WERI-Rb-1 (cell line): ENCODE results near the gene PTOV1.
A peak's percentile ranks its signal among the peaks of the same experiment; 100 is the strongest.

ENCODE experiments used
- DNase-seq: peaks from one replicate; pipeline ENCODE4 v3.0.0-alpha.2; 2020
- H3K27ac ChIP-seq: fragments of 250-450 bp; sonication (Bioruptor Pico); 2 replicates; pipeline ENCODE4 v1.5.1; 2020; ENCODE audit warnings: mild to moderate bottlenecking, moderate library complexity
- H3K27me3 ChIP-seq: fragments of 250-450 bp; sonication (Bioruptor Pico); 2 replicates; pipeline ENCODE4 v1.5.1; 2021; ENCODE audit warnings: mild to moderate bottlenecking, low read depth, moderate library complexity; ENCODE audit not compliant: insufficient read depth, severe bottlenecking
- H3K36me3 ChIP-seq: fragments of 250-450 bp; sonication (Bioruptor Pico); 2 replicates; pipeline ENCODE4 v1.5.1; 2020; ENCODE audit warnings: mild to moderate bottlenecking, moderate library complexity
- H3K4me3 ChIP-seq: 2 replicates; pipeline ENCODE4 v1.5.1; 2011; ENCODE audit warnings: low read depth, mild to moderate bottlenecking, control low read depth, low read length
- H3K9me3 ChIP-seq: fragments of 250-450 bp; sonication (Bioruptor Pico); 2 replicates; pipeline ENCODE4 v1.5.1; 2021; ENCODE audit warnings: mild to moderate bottlenecking, moderate library complexity; ENCODE audit not compliant: severe bottlenecking
- TF ChIP-seq, protein P1 (sequence below): IDR thresholded peaks from 2 replicates; pipeline ENCODE4 v1.5.1; 2011; ENCODE audit warnings: low read depth, mild to moderate bottlenecking, control low read depth, inconsistent platforms, low read length

PTOV1 gene

GRCh38 chr19:49805822-49806619 lies 44.9 kb upstream of the PTOV1 start:
- H3K36me3 ChIP-seq, result peaks cover 44% of the 10 kb centered on the region
- TF ChIP-seq, protein P1, sequence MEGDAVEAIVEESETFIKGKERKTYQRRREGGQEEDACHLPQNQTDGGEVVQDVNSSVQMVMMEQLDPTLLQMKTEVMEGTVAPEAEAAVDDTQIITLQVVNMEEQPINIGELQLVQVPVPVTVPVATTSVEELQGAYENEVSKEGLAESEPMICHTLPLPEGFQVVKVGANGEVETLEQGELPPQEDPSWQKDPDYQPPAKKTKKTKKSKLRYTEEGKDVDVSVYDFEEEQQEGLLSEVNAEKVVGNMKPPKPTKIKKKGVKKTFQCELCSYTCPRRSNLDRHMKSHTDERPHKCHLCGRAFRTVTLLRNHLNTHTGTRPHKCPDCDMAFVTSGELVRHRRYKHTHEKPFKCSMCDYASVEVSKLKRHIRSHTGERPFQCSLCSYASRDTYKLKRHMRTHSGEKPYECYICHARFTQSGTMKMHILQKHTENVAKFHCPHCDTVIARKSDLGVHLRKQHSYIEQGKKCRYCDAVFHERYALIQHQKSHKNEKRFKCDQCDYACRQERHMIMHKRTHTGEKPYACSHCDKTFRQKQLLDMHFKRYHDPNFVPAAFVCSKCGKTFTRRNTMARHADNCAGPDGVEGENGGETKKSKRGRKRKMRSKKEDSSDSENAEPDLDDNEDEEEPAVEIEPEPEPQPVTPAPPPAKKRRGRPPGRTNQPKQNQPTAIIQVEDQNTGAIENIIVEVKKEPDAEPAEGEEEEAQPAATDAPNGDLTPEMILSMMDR, result no peak
- H3K27ac ChIP-seq, result no peak overlapping the region
- DNase-seq, result no peak
- no peaks in the 10 kb centered on the region for H3K9me3 ChIP-seq
- no peaks in the 10 kb centered on the region for H3K27me3 ChIP-seq
- no peak overlapping the region for H3K4me3 ChIP-seq

DNA sequence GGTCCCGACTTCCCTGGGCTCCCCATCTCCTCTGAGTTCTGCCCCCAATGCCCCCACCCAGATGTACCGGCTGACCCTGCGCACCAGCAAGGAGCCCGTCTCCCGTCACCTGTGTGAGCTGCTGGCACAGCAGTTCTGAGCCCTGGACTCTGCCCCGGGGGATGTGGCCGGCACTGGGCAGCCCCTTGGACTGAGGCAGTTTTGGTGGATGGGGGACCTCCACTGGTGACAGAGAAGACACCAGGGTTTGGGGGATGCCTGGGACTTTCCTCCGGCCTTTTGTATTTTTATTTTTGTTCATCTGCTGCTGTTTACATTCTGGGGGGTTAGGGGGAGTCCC lies 44.4 kb upstream of the PTOV1 start:
- DNase-seq, result no peak
- Histone ChIP-seq H3K36me3 (peaks cover 44% of the 10 kb centered on the region), H3K27me3 (no peaks in the 10 kb centered on the region), H3K27ac (no peak overlapping the region), H3K9me3 (no peaks in the 10 kb centered on the region), H3K4me3 (no peak overlapping the region)
- TF ChIP-seq, protein P1, result no peak

DNA sequence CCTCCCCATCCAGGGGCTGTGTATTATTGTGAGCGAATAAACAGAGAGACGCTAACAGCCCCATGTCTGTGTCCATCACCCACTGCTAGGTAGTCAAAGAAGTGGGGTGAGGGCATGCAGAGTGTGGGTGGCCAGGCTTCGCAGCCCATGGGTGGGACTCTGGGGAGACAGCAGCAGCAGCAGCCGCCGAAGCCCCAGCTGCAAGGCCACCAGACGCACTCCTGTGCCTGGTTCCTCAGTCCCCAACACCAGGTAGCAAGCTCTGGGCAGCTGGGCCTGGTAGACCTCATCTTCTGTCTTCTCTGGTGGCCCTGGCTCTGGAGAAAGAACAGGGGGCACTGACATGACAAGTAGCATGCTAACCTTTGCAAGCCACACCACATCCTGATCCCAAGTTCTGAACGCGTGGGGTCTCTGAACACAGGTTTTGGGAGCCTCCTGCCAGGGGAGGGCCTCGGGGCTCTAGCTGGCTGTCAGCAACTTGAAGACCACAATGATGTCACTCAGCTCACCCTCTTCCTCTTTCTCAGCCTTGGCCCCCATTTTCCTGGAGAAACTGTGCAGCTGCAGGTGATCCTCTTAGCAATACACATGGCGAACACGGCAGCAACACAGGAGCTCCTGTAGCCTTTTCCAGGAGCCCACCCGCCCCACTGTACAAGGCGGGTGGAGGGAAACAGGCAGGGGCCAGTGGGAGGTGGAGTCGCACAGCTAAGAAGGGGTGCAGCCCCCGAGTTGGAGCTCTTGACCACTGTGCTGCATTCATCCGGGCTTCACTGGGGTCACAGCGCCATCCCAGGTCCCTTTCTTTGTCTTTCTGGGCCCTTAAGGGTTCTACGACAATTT lies 43.7 kb upstream of the PTOV1 start:
- DNase-seq, result no peak

GRCh38 chr19:49807904-49808675 lies 42.9 kb upstream of the PTOV1 start:
- no peak for DNase-seq
- Histone ChIP-seq H3K27ac (no peak overlapping the region), H3K4me3 (no peak overlapping the region), H3K9me3 (no peaks in the 10 kb centered on the region), H3K27me3 (no peaks in the 10 kb centered on the region), H3K36me3 (peaks cover 40% of the 10 kb centered on the region)
- TF ChIP-seq, protein P1, result no peak

More for the DNA sequence above, 43.7 kb upstream of the PTOV1 start:
- Histone ChIP-seq H3K27ac (no peak overlapping the region), H3K9me3 (no peaks in the 10 kb centered on the region), H3K4me3 (no peak overlapping the region), H3K36me3 (peaks cover 44% of the 10 kb centered on the region), H3K27me3 (no peaks in the 10 kb centered on the region)
- TF ChIP-seq, protein P1, result no peak

DNA sequence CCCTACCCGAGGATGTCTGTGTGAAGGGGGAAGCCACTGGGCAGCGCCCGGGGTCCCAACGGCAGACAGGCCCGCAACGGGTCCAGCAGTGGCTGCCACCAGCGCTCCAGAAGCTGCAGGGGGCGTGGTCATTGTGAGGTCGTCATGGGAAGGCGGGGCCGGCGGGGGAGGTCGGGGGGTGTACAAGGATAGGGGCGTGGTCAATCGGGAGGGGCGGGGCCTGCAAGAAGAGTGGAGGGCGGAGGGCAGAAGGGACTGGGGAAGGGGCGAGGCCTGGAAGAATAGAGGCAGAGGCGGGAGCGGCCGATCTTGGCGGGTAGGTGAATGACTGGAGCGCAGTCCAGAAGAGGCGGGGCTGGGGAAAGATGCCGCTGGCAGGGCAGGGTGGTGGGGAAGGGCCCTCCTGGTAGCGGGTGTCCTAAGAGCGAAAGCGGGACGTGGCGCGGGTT lies 42.2 kb upstream of the PTOV1 start:
- H3K27me3 ChIP-seq, result no peaks in the 10 kb centered on the region
- TF ChIP-seq, protein P1, result no peak
- peaks cover 33% of the 10 kb centered on the region for H3K36me3 ChIP-seq
- peak overlapping the region; percentile 36 for H3K27ac ChIP-seq
- peak; percentile 91 for DNase-seq
- H3K4me3 ChIP-seq, result peak overlapping the region; percentile 35
- no peaks in the 10 kb centered on the region for H3K9me3 ChIP-seq
